GM13976 (cell line): Measurements from ENCODE around the gene VSIG2.

Experiments
- DNase-seq: peaks from one replicate; pipeline ENCODE4 v3.0.0; 2012; ENCODE audit warnings: low spot score
- CTCF ChIP-seq: IDR thresholded peaks from 2 replicates; pipeline ENCODE4 v1.5.1; 2012; ENCODE audit warnings: borderline replicate concordance, mild to moderate bottlenecking; ENCODE audit not compliant: insufficient read depth; ENCODE audit errors: extremely low read depth, missing control alignments, control extremely low read depth
- in situ Hi-C: fragments of 300-500 bp; cut with MboI; formaldehyde crosslinking; loops from one replicate; pipeline ENCODE4 v1.12.0; 2022; ENCODE audit warnings: low sequenced_read_pairs, mixed read lengths, inconsistent platforms; ENCODE audit not compliant: unreplicated experiment

Gene VSIG2

GRCh38 chr11:124751741-124752470 lies at the start of gene VSIG2:
Gene VSIG2 (minus strand): TSS chr11:124752255. CDS start chr11:124752137, 118 bp downstream.
- DNase-seq = no peak
- TF ChIP-seq CTCF = no peak
- in situ Hi-C loops = no loop called here

- no peak for TF ChIP-seq CTCF
- in situ Hi-C loops = no loop called here
- DNase-seq = peak; percentile 19
These were observed 49.0 kb upstream of the VSIG2 start for GRCh38 chr11:124801014-124801413.

- in situ Hi-C loops = no loop called here
- peak; percentile 91 for DNase-seq
These were observed 48.3 kb upstream of the VSIG2 start, which contains the start of gene MSANTD2 for GRCh38 chr11:124800226-124800929. Gene MSANTD2 (minus strand): TSS chr11:124800406. CDS start chr11:124800380, 26 bp downstream.

GRCh38 chr11:124799348-124800225 lies 47.5 kb upstream of the VSIG2 start:
- in situ Hi-C loops = no loop called here
- peak; percentile 68 for DNase-seq
- no peak for TF ChIP-seq CTCF

More at GRCh38 chr11:124800226-124800929, 48.3 kb upstream of the VSIG2 start, which contains the start of gene MSANTD2:
- no peak for TF ChIP-seq CTCF

GRCh38 chr11:124798991-124799347 lies 46.9 kb upstream of the VSIG2 start:
- in situ Hi-C loops = no loop called here
- DNase-seq = peak; percentile 22
- TF ChIP-seq CTCF = no peak

- DNase-seq = no peak
- TF ChIP-seq CTCF = no peak
- in situ Hi-C loops = no loop called here
These were observed 44.3 kb upstream of the VSIG2 start for GRCh38 chr11:124796312-124796711.
